Medulla oblongata (tissue), 1 donor: Measurements from ENCODE around the gene PEX14.
A peak's percentile ranks its signal among the peaks of the same experiment; 100 is the strongest.

Experiments
- DNase-seq: peaks from one replicate; pipeline ENCODE4 v3.0.0-alpha.2; 2015; ENCODE audit errors: extremely low spot score

The PEX14 gene

DNA sequence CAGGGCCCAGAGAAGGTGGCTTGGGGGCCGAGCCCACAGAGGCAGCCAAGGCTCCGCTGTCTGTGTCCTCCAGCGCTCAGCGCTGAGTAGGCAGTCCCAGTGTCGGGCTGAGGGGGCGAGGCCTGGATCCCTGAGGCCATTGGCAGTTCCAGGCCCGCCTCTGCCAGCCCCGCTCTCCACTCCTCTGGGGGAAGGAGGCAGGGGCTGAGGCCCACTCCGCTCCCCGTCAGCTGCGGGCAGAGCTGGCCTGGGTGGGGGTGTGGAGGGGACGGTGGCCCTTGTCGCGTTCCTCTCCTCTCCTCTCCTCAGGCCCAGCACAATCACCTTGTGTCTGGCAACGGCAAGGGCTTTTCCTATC lies 188.9 kb downstream of the PEX14 start:
- peak; percentile 56 for DNase-seq

DNA sequence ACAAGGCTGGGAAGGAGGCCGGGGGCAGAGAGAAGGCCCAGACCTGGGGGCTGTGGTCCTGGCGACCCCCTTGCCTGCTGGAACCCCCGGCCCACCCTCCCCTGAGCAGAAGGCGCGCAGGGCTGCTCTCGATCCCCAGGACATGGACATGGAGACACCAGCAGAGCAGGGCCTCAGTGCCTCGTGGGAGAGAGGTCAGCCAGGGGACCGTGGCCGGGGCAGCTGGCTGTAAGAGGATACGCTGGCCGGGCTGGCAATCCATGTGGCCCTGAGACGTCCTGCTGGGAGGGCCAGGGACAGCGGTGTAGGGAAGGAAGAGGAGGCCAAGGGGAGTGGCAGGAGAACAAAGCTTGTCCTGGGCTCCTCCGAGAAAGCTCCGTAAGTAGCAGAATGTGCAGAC lies 189.5 kb downstream of the PEX14 start:
- DNase-seq = peak; percentile 9

- DNase-seq = no peak
Observed at GRCh38 chr1:10665226-10665625, 190.5 kb downstream of the PEX14 start.

- DNase-seq = peak; percentile 21
Observed at GRCh38 chr1:10665930-10666850, 191.4 kb downstream of the PEX14 start.

DNA sequence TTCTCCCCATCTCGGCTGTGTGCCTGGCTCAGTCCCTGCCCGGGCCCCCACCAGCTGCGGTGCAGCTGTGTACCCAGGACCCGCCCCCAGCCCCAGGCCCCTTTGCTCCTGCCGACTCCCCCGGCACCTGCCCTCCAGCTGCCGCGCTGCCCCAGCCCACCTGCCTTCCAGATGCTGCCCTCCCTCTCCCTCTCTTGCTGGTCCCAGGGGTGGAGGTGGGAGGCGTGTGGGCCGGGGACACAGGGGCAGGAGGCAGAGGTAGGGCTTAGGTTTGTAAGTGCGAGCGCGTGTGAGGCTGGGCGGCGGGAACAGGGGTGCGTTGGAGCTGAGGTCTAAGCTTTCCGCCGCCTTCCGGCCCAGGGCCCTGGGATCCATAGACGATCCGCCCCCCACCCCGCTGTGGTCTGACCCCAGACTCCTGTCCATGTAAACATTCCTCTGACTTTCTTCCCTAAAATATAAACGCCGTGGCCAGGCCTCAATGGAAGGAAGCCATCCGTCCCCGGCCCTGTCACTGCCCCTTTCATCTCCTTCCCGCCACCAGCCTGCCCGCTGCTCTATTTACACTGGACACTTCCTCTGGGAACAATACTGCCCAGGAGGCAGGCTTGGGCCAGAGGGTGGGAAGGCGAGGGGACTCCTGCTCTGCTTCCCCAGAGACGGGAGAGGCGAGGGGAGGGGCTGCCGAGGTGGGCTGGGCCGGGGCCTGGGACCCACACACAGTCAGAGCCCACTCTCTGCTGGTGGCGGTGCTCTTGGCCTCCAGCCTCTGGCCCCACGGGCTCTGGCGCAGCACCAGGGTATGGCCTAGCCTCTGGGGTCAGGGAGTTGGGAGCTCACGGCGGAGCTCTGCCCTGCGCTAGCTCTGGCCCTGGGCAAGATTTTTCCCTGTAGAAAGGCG lies 193.4 kb downstream of the PEX14 start:
- DNase-seq = no peak

- no peak for DNase-seq
Observed at GRCh38 chr1:10669570-10669969, 194.8 kb downstream of the PEX14 start.

DNA sequence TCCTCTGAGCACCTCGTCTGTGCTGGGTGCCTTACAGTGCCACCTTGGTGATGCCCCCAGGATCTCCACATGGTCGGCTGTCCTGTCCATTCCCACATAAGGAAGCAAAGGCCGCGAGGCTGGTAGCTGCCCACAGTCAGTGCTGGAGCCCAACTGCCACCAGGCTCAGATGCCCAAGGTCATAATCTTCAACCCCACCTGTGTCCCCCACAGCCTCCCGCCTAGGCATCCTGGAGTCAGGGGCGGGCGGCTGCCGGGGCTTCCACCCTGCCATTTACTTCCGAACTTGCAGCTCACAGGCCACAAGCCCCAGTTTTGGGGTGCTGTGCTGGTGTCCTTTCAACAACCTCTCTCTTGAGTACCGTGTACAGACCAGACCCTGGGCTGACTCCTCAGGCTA lies 195.4 kb downstream of the PEX14 start:
- DNase-seq = no peak

DNA sequence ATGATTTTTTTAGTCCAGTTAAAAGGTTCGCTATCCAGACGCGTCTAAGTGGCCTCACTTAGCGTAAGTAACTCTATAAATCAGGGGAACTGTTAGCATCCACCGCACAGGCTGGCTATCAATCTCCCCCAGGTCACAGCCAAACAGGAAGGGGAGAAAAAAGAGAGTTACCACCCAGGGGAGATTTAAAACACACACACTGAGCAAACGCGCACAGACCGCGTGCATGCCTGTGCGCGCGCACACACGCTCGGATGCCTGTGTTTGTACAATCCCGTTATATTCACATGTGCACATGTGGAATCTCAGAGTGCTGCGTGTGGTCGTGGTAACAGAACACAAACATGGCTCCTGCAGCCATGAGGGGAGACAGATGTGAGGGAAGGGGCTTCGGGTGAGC lies 196.3 kb downstream of the PEX14 start:
- no peak for DNase-seq

- DNase-seq = no peak
Observed at GRCh38 chr1:10671622-10672342, 197.0 kb downstream of the PEX14 start.

DNA sequence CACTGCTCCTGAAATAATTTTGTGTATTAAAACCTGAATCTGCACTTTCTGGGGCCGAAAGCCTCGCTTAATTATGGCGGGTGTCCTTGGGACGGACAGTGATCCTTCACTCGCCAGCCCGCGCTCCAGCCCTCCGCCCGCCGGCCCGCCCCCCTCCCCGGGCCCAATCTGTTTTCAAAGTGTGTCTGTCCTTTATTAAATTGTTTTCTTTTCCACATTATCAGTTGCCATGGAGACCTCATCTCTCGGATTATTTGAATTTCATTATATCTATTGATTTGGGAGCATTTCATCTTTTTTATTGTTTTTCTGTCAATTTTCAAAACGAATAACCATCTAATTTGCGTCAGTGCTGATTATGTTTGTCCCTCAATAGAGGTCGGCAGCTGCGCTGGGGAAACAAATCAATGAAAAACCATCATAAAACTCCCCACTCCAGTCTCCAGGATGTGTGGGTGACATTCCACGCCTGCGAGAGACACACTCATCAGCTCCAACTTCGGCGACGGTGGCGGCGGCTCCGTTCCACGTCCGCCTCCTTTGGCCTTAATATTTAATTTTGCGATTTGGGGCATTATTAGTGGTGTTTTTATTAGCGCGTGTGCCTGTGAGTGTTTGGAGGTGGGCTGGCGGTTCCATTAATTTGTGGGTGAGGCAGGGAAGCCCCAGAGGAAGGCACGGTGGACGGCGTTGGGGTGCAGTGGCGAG lies 197.7 kb downstream of the PEX14 start:
- no peak for DNase-seq

GRCh38 chr1:10673109-10673711 lies 198.5 kb downstream of the PEX14 start:
- DNase-seq = no peak

DNA sequence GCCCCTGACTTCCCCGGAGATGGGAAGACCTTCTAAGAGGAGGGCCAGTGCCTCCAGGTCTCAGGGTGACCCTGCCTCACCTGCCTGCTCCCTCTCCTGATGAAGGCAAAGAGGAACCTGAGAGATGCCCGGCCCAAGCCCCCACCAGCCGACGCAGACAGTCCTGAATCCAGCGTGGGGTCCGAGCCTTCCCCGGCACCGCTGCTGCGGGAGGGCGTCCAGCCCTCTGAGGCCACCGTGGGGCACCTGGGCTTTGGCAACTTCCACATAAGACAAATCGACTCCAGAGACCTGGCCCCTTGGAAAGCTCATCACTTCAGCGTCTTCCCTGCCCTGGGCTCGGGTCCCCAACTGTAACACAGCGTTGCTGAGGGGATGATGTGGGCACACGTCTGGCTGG lies 199.5 kb downstream of the PEX14 start:
- DNase-seq = no peak

DNA sequence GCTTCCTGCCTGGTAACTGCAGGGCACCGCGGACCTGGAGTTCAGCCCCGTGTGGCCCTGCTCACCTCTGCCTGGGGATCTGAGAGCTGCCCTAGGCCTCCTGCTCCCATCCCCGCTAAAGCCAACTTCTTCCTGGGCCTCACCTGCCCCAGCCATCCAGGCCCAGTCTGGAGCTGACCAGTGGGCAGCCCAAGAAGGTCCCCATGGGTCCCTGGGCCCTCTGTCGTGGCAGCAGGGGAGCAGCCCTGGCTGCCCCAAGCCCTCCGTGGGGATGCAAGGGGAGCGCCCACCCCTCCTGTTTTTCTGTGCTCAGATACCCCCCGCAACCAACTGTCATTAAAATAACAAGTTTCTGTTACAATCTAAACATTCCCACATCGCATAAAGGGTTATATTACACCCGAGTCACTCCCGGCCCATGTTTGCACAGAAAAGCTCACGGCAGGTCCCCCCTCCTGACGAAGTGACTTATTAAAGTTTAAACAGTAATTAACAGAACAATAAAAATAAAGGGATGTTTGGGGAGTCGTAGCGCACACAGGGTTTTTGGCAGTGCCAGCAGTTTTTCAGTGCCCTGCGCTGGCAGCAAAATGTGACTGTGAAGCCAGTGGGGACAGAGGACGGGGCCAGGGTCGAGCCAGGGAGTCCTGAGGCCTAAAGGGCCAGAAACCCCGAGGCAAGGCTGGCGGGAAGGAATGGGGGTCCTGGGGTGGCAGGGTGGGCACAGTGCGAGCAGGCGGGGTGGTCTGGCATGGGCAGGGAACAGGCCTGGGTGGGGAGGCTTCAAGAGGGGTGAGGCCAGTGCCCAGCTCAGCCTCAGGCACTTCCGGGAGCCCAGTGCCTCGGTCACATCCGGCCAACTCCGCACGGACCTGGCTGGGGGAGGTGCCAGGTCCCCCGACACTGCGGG lies 200.2 kb downstream of the PEX14 start:
- peak; percentile 13 for DNase-seq

- DNase-seq = no peak
Observed at GRCh38 chr1:10675813-10676212, 201.1 kb downstream of the PEX14 start.

GRCh38 chr1:10676963-10677362 lies 202.2 kb downstream of the PEX14 start:
- DNase-seq = no peak

DNA sequence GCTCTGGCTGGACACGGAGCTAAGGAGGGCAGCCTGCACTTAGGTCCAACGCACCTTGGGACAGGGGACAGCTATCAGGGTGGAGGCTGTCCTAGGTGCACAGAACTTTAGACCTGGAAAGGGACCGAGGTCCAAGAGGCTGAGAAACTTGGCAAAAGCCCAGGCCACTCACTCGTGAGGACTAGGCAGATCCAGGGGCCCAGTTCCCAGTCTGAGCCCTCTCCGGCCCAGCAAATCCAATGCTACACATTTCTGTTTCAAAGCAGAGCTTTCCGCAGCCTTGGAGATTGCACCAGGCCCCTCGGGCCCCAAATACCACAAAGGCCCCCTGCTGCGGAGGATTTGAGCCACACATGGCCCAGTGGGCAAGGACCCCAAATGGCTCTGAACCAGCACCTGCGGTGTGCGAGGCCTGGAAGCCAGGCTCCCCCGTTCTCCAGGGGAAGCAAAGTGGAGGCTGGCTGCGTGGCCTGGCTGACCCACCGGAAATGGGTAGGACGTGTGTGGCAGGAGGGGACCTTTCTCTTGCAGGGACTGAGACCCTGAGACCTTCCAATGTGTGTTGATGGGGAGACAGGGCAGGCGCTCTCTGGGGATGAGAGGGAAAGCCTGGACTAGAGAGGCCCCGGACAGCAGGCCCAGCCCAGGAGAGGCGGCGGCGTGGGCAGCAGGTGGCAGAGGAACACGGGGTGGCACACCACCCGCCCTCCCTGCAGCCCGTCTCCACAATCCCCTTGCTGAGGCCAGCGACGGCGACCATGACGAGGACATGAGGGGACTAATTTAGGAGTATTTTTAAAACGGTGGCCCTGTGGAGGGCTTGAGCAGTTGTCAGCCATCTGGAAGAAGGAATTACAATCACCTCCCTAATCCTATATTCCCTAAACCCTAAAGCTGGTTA lies 203.0 kb downstream of the PEX14 start:
- peak; percentile 15 for DNase-seq

- DNase-seq = no peak
Observed at GRCh38 chr1:10678402-10678801, 203.7 kb downstream of the PEX14 start.

DNA sequence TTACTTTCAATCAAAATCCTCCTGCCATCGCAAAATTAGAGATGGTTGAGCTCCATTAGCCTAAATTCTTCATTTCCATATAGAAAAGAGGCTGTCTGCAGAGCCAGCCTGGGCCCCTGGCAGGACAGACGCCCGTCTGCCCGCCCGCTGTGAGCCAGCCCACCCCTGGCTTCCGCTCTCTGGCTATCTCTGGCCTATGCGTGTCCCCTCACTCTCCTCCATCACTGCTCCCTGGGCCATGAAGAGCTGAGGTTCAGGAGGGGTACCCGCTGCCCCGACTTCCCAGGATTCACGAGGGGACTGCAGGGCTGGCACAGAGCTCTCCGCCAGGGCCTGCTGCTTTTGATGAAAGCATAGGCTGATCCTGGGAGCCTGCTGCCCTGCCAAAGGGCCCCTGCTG lies 204.1 kb downstream of the PEX14 start:
- DNase-seq = no peak
